ENCODE results near the gene CDKN2D. TPM values are rescaled to one million over a fixed set of nuclear protein-coding genes. Genes with fewer than 3 reads are reported as not detected.
A peak's percentile ranks its signal among the peaks of the same experiment; 100 is the strongest.
"Not testable (repeated sequence)": the region's sequence is repeated elsewhere in the genome, so short reads cannot be mapped to it uniquely, and the experiment has no call there.

CDKN2D gene
- total RNA-seq, 1 donor from 2014 or later = 1.3 TPM

DNA sequence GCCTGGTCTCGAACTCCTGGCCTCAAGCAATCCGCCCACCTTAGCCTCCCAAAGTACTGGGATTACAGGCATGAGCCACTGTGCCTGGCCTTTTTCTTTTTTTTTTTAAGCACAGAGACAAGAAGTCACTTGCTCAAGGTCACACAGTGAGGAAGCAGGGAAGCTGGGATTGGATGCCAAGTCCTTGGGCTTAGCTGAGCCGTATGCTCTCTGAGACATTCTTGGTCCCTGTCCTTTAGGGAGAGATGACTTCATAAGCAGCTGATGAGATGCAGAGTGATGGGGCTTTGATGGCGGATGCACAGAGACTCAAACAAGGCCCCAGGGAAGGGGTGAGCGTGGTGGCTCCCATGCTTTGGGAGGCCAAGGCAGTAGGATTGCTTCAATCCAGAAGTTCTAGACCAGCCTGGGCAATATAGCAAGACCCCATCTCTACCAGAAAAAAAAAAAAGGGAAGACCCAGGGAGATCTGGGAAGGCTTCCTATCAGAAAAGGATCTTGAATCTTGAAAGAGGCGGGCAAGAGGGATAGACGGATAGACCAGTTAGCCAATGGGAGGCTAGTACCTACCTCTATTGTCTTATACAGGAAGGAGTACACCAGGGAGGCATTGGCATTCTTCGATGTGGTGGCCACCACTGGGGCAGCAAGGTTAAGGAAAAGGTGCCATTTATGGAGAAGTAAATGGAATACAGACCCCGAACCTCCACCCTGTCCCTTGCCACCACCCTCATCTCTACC is 14.4 kb upstream of the CDKN2D start:
- no peak for ATAC-seq
- no peak for DNase-seq (ENCODE audit: low spot score)

DNA sequence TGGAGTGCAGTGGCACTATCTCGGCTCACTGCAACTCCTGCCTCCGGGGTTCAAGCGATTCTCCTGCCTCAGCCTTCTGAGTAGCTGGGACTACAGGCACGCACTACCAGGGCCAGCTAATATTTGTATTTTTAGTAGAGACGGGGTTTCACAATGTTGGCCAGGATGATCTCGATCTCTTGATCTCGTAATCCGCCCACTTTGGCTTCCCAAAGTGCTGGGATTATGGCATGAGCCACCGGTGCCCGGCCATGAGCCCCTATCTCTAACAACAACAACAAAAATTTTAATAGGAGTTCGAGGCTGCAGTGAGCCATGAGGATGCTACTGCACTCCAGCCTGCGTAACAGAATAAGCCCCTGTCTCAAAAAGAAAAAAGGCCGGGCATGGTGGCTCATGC is 13.3 kb upstream of the CDKN2D start:
- DNase-seq (ENCODE audit: low spot score) (no peak), ATAC-seq (no peak)

DNA sequence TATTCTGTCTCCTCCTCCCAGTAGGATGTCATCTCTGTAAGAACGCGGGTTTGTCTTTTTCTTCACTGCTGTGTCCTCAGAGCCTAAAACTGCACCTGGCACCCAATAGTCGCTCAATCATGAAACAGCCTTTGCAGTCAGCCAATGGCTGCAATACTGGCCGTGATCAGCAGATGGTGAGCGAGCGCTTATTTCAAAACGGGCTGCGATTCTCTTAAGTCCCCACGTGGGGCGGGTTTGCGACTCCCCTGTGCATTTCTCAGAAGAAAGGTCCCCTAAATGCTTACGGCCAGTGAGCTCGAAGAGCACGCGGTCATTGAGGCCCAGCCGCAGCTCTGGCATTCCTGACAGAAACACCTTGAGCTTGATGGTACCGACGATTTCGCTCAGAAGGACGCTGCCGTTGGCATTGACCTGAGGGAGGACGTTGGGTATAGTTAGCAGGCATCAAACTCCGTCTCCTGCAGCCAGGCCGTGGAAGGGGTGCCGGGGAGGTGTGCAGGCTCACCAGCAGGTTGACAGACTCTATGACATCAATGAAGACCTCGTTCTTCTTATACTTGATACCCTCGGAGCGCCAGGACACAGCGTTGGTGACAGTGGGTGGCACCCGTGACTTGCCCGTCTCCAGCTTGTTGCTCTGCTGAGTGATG is 12.3 kb upstream of the CDKN2D start:
- DNase-seq (ENCODE audit: low spot score) = peak; percentile 83
- ATAC-seq = peak; percentile 100

DNA sequence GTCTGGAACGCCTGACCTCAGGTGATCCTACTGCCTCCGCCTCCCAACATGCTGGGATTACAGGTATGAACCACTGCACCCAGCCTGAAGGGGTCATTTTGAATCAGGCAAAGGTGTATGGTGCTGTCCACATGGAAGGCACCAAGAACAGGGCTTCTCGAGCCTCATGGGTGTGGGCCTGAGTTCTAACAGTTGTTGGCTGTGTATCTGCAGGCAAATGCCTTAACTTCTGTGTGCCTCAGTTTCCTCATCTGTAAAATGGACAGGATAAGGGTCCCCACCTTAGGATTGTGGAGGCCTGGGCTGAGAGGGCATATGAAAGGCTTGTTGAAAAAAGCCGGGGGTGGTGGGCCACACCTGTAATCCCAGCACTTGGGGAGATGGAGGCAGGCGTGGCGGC is 9.2 kb upstream of the CDKN2D start:
- no peak for DNase-seq (ENCODE audit: low spot score)
- ATAC-seq = no peak

DNA sequence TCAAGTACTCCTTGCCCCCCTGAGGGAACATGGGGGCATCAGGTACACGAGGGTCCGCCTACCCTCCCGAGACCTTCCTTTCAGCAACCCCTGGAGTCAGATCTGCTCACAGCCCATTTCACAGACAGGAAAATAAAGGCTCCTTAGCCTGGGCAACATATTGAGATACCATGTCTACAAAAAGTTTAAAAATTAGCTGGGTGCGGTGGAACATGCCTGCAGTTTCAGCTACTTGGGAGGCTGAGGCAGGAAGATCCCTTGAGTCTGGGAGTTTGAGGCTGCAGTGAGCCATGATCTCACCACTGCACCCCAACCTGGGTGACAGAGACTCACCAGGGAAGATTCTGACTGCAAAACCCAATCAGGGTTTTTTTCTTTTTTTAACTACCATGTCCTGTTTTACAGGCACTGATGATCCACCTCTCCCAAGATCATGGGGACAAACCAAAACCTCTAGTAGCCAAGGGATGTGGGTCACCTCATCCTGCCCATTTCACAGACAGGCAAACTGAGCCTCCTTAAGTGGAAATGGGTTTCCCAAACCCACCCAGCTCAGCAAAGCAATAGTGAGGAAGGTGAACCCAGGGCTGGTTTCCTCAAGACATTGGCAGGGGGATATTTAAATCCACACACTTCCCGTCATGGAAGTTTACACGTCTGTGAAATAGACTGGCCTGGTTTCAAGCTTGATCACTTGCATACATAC is 6.4 kb upstream of the CDKN2D start:
- DNase-seq (ENCODE audit: low spot score) (no peak), ATAC-seq (no peak)

DNA sequence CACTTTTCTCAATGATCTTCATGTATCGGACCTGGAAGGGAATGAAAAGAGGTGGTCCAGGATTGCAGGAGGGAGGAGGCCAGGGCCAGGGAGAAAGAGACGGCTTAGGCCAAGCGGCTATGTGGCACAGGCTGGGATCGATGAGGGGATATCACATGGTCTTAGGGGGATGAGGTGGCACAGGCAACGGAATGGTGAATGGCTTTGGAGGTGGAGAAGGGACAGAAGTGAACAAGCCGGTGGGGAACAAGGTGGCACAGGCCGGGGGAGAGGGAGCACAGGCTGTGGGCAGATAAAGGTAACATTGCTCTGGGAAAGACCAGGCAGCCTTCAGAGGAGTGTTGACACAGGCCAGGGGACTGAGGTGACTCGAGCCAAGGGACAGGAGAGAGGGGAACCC is 5.7 kb upstream of the CDKN2D start:
- DNase-seq (ENCODE audit: low spot score) (no peak), ATAC-seq (no peak)

DNA sequence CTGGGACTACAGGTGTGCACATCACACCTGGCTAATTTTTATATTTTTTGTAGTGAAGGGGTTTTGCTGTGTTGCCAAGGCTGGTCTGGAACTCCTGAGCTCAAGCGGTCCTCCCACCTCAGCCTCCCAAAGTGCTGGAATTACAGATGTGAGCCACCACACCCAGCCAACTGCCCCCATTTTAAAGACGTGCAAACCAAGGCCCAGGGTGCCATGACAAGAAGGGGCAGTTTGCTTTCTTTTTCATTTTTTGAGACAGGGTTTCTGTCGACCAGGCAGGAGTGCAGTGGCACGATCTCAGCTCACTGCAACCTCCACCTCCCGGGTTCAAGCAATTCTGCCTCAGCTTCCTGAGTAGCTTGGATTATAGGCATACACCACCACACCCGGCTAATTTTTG is 5.0 kb upstream of the CDKN2D start:
- not testable (repeated sequence) for ATAC-seq; DNase-seq (ENCODE audit: low spot score)

DNA sequence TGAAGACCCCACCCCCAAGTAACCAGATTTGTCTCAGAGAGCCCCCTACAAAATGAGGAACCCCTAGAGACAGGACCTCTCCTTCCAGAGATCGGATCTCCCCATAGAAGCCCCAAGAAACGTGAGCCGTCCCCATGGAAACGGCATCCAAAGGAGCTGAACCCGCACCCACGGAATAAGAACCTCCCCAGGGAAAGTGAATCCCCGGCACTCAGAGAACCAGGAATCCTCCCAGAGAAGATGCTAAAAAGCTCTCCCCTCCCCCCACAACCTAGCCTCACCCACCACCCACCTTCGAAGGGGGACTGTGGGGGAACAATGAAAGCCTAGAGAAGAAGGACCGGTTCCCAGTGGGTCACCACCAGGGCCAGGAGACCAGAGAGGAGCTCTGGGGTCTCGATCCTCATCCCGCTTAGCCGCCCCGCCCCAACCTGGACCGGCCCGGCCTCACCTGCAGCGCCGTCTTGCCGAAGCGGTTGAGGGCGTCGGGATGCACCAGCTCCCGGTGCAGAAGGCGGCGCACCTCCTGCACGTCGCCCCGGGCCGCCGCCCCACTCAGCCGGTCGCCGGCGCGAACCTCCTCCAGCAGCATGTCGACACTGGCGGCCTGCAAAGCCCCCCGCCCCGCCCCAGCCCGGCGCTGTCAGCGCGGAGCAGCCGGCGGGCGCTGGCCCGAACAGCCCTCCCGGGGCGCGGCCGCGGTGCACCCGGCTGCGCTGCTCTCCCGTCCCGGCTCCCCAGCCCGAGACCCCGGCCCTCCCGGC is 535 bp downstream of the CDKN2D start:
- no peak for DNase-seq (ENCODE audit: low spot score)
- peak; percentile 4 for ATAC-seq

DNA sequence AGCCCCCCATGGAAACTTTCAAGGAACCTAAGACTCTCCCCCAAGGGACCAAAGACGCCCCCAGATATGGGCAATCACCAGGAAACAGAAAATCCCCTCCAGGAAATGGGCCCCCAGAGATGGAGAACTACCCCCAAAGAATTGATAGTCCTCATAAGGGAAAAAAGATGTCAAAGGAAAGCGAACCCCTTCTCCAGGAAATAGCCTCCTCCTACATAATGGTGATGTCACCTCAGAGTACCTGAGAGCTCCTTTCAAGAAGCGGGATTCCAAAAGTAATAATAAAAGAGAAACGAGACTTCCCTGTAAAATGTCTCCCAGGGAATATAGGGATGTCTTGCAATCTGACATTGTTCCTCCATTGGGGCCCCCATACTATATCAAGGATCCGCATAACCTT is 1.1 kb downstream of the CDKN2D start:
- DNase-seq (ENCODE audit: low spot score) = no peak

DNA sequence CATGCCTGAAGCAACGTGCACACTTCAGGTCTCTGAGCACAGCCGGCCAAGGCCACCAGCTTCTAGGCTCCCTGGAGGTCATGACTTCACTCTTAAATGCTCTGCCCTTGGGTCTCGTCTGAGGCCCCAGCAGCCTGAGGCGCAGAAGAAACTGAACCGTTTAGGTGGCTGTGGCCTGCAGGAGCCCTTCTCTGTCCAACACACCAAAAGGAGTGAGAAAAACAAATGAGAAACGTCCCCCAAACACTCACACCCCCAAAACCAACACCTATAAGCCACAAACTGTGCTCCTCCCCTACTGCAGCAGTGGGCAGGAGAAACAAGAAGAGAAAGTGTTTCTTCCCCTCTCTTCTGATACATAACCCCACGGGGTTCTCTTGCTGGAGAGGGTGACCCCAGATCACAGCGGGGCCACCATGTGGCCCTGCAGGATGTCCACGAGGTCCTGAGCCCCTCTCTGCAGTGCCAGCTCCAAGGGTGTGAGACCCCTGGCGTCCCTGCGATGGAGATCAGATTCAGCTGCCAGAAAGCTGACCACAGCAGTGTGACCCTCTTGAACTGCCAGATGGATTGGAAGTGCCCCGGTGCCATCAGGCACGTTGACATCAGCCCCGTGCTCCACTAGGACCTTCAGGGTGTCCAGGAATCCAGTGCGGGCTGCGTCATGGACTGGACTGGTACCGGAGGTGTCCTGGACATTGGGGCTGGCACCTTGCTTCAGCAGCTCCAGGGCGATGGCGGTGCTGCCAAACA is 1.9 kb downstream of the CDKN2D start:
- ATAC-seq (no peak), DNase-seq (ENCODE audit: low spot score) (peak; percentile 54)

More for the DNA sequence above, 1.1 kb downstream of the CDKN2D start:
- ATAC-seq = no peak

DNA sequence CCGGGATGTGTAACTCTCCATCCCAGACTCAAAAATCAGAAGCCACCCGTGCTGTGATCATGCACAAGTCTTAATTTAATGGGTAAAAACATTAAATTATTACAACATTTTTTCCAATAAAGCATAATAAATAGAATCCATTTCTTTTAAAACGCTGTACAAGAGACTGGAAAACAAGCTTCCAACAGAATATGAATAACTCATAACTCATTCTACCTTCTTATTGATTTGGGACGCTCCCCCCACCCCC is 2.4 kb downstream of the CDKN2D start:
- DNase-seq (ENCODE audit: low spot score) (no peak), ATAC-seq (no peak)

DNA sequence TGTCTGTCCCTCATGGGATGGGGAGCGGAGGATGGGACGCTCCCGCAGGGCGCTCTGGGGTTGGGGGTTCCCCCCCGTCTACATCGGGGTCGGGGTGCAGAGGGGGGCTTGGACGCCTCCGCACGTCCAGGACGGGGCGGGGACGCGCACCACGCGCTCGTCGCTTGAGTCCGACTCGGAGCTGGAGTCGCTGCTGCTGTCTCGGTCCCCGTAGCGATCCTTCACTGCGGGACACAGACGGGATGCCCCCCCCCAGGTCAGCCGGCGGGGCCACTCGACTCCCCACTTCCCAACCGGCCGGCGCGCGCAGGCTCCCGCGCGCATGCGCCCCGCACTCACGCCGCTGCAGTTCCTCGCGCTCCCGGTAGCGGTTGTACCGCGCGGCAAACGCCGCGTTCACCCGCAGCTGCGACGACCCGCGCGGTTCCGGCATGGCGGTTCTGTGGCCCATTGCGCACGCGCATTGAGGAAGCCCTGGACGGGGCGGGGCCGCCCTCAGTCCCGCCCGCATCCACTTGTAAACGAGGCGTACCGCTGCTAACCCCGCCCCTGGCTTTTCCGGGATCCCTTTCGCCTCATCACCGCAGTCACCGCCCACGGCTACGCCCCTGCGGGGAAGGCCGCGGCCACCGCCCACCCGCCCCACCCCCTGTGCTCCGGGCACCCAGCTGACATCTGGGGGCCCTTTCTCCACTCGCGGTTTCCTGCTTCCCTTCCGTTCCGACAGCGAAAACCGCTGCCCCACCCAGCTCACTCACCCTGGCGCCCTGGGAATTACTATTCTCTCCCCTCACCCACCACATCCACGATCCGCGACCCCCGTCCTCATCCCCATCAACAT is 3.0 kb downstream of the CDKN2D start, which contains the start of gene KRI1:
KRI1 (minus strand) TSS at position 444 of the 841 bp plus-strand sequence; CDS start at position 433, 11 bp downstream.
- DNase-seq (ENCODE audit: low spot score) (peak; percentile 99), ATAC-seq (peak; percentile 81)

DNA sequence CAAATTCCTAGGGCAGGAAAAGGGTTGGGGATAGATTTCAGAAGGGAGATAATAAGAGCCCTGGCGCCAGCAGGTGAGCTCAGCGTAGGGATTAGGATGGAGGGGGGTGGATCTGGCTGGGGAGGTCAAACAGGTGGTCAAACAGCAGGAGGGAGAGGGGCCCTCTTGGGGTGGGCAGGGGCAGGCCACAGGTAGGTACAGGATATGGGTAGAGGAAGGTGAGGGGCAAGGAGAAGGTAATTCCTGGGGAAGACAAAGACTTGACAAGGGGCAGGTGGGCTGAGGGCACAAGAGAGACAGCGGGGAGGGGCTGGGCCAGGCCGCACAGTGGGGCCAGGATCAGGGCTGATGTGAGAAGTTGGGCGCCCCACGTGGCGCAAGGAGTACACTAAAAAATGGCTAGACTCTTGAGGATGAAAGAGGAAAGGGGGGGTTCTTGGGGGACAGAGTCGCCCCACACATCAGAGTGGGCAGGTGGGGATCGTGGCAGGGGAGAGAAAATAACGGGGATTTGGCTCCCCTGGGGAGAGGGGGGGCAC is 3.7 kb downstream of the CDKN2D start:
- no peak for DNase-seq (ENCODE audit: low spot score)
- ATAC-seq = no peak

DNA sequence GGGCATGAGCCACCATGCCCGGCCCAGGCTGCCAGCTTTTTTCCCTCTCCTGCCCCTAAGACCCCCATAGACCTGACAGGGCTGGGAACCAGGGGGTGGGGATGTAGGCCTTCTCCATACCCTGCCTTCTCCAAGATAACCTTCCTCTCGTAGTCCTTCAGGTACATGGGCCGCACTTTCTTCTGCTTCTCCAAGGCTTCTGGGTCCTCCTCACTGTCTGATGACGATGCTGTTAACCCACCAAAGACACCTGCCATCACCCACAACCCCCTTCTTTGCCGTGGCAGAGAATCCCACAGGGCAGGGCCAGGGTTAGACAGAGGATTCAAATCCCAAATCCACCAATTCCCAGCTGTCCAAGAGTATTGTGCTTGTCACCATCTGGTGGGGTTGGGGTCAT is 6.2 kb downstream of the CDKN2D start:
- ATAC-seq (no peak), DNase-seq (ENCODE audit: low spot score) (no peak)

DNA sequence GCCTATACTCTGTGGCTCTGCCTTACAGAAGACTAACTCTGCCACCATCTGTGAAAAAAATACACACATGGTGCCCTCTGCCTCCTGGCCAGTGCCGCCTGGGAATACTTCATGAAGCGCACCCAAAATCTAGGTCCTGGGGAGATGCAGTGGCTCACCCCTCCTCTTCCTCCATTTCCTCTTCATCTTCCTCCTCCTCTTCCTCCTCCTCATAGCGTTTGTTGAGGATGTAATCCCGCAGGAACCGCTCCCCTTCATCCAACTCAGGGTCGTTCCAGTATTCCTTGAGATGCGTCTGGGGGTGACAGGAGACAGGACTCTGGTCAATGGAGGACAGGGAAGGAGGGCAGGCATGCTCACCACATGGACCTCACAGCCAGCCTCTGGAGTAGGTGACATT is 8.6 kb downstream of the CDKN2D start:
- no peak for DNase-seq (ENCODE audit: low spot score)
- no peak for ATAC-seq

DNA sequence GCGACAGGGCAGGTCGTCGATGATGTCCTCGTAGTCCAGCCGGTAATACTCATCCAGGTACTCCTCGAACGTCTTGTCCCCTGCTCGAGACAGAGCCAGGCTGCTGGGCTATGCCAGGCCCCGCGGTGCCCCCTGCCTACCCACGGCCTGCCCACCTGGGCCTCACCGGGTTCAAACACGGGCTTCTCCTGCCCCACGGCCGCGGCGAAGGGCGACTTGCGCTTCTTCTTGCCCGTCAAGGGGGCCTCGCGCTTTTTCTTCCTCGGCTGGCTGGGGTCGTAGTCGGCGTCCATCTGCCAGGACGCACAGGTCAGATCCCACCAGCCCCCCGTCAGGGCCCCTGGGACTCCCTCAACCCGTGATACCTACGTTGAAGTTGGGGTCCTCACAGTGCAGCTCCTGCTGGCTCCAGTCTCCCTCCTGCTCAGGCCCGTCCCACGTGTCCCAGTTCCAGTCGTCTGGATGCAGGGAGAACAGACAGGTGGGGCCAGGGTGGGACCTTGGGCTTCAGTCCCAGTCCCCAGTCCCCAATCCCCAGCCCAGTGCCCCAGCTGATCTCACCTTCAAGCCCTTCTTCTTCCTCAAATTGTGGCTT is 11.1 kb downstream of the CDKN2D start:
- DNase-seq (ENCODE audit: low spot score) = no peak
- no peak for ATAC-seq

DNA sequence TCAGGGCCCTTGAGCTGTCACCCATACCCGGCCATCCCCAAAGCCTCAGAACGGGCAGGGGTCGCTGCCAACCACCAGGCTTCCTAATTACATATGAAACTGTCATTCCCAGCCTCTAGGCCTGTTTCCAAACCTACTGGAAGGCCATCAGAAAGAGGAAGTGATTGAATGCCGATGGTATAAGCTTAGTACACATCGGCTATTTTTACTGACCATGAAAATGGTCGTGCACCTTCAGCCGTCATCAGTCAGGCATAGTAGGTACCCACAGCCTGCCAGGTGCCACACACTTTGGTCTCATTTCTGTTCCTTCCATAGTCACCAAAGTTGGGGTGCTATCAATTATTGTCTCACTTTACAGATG is 13.2 kb downstream of the CDKN2D start:
- DNase-seq (ENCODE audit: low spot score) = no peak
- ATAC-seq = no peak

DNA sequence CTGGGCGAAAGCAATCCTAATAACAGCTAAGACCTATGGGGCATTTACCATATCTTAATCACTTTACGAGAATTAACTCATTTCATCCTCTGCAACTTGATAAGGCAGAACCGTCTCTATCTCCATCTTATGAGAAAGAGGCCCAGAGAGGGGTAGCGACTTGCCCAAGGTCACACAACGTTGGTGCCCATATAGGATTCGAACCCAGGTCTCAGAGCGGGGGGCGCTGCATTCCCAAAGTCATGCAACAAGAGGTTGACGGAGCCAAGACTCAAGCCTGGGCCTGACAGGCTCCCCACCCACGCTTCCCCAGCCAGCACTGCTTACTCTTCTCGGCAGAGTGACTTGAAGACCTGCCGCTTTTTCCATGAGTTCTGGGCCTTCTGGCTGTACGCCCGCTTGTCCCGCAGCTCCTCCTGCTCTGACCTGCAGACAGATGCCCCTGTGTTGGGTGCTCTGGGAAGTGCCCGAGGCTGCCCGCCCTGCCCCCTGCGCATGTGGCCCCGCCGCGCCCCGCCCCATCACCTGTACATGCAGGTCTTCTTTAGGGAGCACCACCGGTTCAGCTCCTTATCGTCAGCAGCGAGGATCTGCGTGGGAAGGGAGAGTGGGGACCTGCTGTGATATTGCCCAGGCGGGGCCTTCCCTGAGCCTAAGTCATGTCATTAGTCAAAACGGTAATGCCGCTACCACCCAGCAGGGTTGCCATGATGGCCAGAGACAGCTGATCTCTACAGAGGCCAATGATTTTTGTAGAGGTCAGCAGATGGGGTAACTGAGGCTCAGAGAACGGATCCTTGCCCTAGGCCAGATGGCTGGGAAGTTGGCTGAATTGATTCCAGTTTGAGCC is 13.8 kb downstream of the CDKN2D start:
- DNase-seq (ENCODE audit: low spot score) = no peak
- no peak for ATAC-seq

All from left lobe of liver (tissue), 2 donors.